HG02943 (cell line): ENCODE results near the gene CNPPD1.

Experiments used
- ATAC-seq: cut with Tn5 transposase; IDR thresholded peaks from one replicate; pipeline ENCODE4 v1.9.1; 2021; ENCODE audit warnings: mild to moderate bottlenecking, low read depth, moderate library complexity; ENCODE audit not compliant: unreplicated experiment

CNPPD1 gene

GRCh38 chr2:219124381-219125110 lies 52.2 kb downstream of the CNPPD1 start:
- ATAC-seq: no peak

GRCh38 chr2:219123356-219124135 lies 53.2 kb downstream of the CNPPD1 start:
- no peak for ATAC-seq

GRCh38 chr2:219122202-219122980 lies 54.3 kb downstream of the CNPPD1 start:
- ATAC-seq: no peak
